Frontal cortex (tissue), 4 donors: ENCODE data around the gene IMP3. TPM values are rescaled to one million over a fixed set of nuclear protein-coding genes. Genes with fewer than 3 reads are reported as not detected.

ENCODE experiments used
- DNase-seq, 2 donors: peaks; one replicate each; pipeline ENCODE4 v3.0.0; 2012; ENCODE audit warnings: low spot score in 2 of 2
- FAIRE-seq: peaks from 2 replicates; lab custom pipeline; 2012; peaks lifted over from hg19 to GRCh38; lab: Jason Lieb, UNC
- total RNA-seq: library from RNA; depleted of rRNA; stranded (reverse); fragments of >200 nt; gene quantifications from one replicate; pipeline ENCODE4 v1.2.3, GENCODE V29; 2014
- donor health status: control.
- donor health status: control.
- donor health status: control.

Gene IMP3
- total RNA-seq, 1 donor from 2014 or later: 43.6 TPM

- no peak for FAIRE-seq
- DNase-seq: no peak
Measured at GRCh38 chr15:75673426-75674235, 33.6 kb upstream of the IMP3 start.

- no peak for FAIRE-seq
- no peak for DNase-seq
Measured at GRCh38 chr15:75672646-75673425, 32.8 kb upstream of the IMP3 start.

- DNase-seq (no peak), FAIRE-seq (no peak)
Measured at GRCh38 chr15:75671730-75672602, 31.9 kb upstream of the IMP3 start.

- FAIRE-seq: no peak
- DNase-seq: no peak
Measured at GRCh38 chr15:75669879-75670212, 29.8 kb upstream of the IMP3 start.

- no peak for DNase-seq
- no peak for FAIRE-seq
Measured at GRCh38 chr15:75669191-75669878, 29.3 kb upstream of the IMP3 start.

- FAIRE-seq: no peak
- no peak for DNase-seq
Measured at GRCh38 chr15:75666823-75667501, 26.9 kb upstream of the IMP3 start.

- DNase-seq: no peak
- FAIRE-seq: no peak
Measured at GRCh38 chr15:75663931-75664421, 24.0 kb upstream of the IMP3 start.

- DNase-seq (no peak), FAIRE-seq (no peak)
Measured at GRCh38 chr15:75662823-75663519, 22.9 kb upstream of the IMP3 start.

GRCh38 chr15:75661756-75662140 lies 21.7 kb upstream of the IMP3 start:
- FAIRE-seq: no peak
- no peak for DNase-seq

GRCh38 chr15:75661100-75661755 lies 21.2 kb upstream of the IMP3 start:
- DNase-seq (no peak), FAIRE-seq (no peak)

GRCh38 chr15:75659928-75660645 lies 20.1 kb upstream of the IMP3 start:
- DNase-seq (no peak), FAIRE-seq (no peak)

- DNase-seq (no peak), FAIRE-seq (no peak)
Measured at GRCh38 chr15:75659141-75659771, 19.2 kb upstream of the IMP3 start.

GRCh38 chr15:75656813-75657212 lies 16.8 kb upstream of the IMP3 start:
- DNase-seq: no peak
- no peak for FAIRE-seq

- no peak for FAIRE-seq
- DNase-seq: no peak
Measured at GRCh38 chr15:75656331-75656730, 16.3 kb upstream of the IMP3 start.

GRCh38 chr15:75655931-75656330 lies 15.9 kb upstream of the IMP3 start:
- DNase-seq: no peak
- no peak for FAIRE-seq

- FAIRE-seq (no peak), DNase-seq (no peak)
Measured at GRCh38 chr15:75654201-75654907, 14.3 kb upstream of the IMP3 start.
